Measurements from ENCODE around the gene ADSL.

The ADSL gene

GRCh38 chr22:40346185-40347118 lies at the start of gene ADSL:
ADSL (plus strand) TSS chr22:40346500; CDS start chr22:40346559, 59 bp downstream.
- peak; percentile 90 for DNase-seq (ENCODE audit: low spot score)
- peak; percentile 93 for ATAC-seq (ENCODE audit: low read depth)
- H3K4me1 ChIP-seq (ENCODE audit: insufficient read depth, poor library complexity, severe bottlenecking): peaks cover 15% of the 10 kb centered on the region
- H3K27ac ChIP-seq (ENCODE audit: poor library complexity, severe bottlenecking): peak within 1 kb of the TSS; percentile 77
- no peak for TF ChIP-seq CTCF (IDR thresholded peaks at IDR 0.05; ENCODE audit: poor library complexity, severe bottlenecking)
- H3K4me3 ChIP-seq (ENCODE audit: severe bottlenecking): peak within 1 kb of the TSS; percentile 71
- H3K9me3 ChIP-seq (ENCODE audit: severe bottlenecking): no peaks in the 10 kb centered on the region
- no peaks in the 10 kb centered on the region for H3K27me3 ChIP-seq (ENCODE audit: insufficient read depth, poor library complexity, severe bottlenecking)
- H3K36me3 ChIP-seq (ENCODE audit: low read depth): peaks cover 39% of the 10 kb centered on the region

- H3K4me3 ChIP-seq (ENCODE audit: severe bottlenecking): no peak overlapping the region
- no peak for ATAC-seq (ENCODE audit: low read depth)
- H3K27me3 ChIP-seq (ENCODE audit: insufficient read depth, poor library complexity, severe bottlenecking): no peaks in the 10 kb centered on the region
- H3K9me3 ChIP-seq (ENCODE audit: severe bottlenecking): no peaks in the 10 kb centered on the region
- no peaks in the 10 kb centered on the region for H3K4me1 ChIP-seq (ENCODE audit: insufficient read depth, poor library complexity, severe bottlenecking)
- no peak for TF ChIP-seq CTCF (IDR thresholded peaks at IDR 0.05; ENCODE audit: poor library complexity, severe bottlenecking)
- H3K27ac ChIP-seq (ENCODE audit: poor library complexity, severe bottlenecking): no peak overlapping the region
- peaks cover 41% of the 10 kb centered on the region for H3K36me3 ChIP-seq (ENCODE audit: low read depth)
- DNase-seq (ENCODE audit: low spot score): no peak
Observed at GRCh38 chr22:40300316-40300715, 46.0 kb upstream of the ADSL start.

DNA sequence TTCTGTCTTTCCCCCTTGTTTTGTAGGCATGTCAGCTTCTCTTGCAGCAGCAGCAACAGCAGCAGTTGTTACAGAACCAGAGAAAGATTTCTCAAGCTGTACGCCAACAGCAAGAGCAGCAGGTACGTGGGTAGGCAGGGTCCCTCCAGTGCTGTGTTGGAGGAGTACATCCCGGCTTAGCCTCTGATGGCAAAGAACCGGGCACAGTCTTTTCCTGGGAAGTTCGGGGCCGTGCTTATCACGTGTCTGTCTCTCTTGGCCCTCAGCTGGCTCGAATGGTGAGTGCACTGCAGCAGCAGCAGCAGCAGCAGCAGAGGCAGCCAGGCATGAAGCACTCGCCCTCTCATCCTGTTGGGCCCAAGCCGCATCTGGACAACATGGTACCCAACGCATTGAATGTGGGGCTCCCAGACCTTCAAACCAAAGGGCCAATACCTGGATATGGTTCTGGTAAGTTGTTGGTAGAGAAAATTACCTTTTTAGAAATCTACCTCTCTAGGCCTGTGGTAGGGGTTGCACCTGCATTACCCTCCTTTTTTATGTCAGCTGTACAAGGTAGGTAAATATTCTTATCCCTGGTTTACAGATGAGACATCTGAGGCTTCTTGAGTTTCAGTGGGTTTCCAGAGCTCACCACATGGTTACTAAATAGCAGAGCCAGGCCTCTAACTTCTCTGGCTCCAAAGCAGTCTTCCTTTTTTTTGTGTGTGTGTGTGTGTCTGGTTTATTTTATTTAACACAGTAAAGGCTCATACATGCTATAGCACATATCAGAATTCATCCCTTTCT lies 45.2 kb upstream of the ADSL start:
- Histone ChIP-seq H3K4me1 (ENCODE audit: insufficient read depth, poor library complexity, severe bottlenecking) (no peaks in the 10 kb centered on the region), H3K27ac (ENCODE audit: poor library complexity, severe bottlenecking) (no peak overlapping the region), H3K4me3 (ENCODE audit: severe bottlenecking) (no peak overlapping the region), H3K27me3 (ENCODE audit: insufficient read depth, poor library complexity, severe bottlenecking) (no peaks in the 10 kb centered on the region), H3K9me3 (ENCODE audit: severe bottlenecking) (no peaks in the 10 kb centered on the region), H3K36me3 (ENCODE audit: low read depth) (peaks cover 41% of the 10 kb centered on the region)
- TF ChIP-seq CTCF (IDR thresholded peaks at IDR 0.05; ENCODE audit: poor library complexity, severe bottlenecking): no peak
- DNase-seq (ENCODE audit: low spot score): no peak
- no peak for ATAC-seq (ENCODE audit: low read depth)

GRCh38 chr22:40302149-40302548 lies 44.2 kb upstream of the ADSL start:
- Histone ChIP-seq H3K27ac (ENCODE audit: poor library complexity, severe bottlenecking) (no peak overlapping the region), H3K4me1 (ENCODE audit: insufficient read depth, poor library complexity, severe bottlenecking) (no peaks in the 10 kb centered on the region), H3K36me3 (ENCODE audit: low read depth) (peaks cover 37% of the 10 kb centered on the region), H3K4me3 (ENCODE audit: severe bottlenecking) (no peak overlapping the region), H3K9me3 (ENCODE audit: severe bottlenecking) (no peaks in the 10 kb centered on the region), H3K27me3 (ENCODE audit: insufficient read depth, poor library complexity, severe bottlenecking) (no peaks in the 10 kb centered on the region)
- ATAC-seq (ENCODE audit: low read depth) (no peak), DNase-seq (ENCODE audit: low spot score) (no peak)
- no peak for TF ChIP-seq CTCF (IDR thresholded peaks at IDR 0.05; ENCODE audit: poor library complexity, severe bottlenecking)
